H9 (cell line): ENCODE data around the gene GRIP2. TPM values are rescaled to one million over a fixed set of nuclear protein-coding genes. Genes with fewer than 3 reads are reported as not detected.

Experiments
- DNase-seq: peaks from one replicate; pipeline ENCODE4 v3.0.0-alpha.2; 2017
- H2AFZ ChIP-seq: one replicate; pipeline ENCODE4 v1.6.1; 2013; ENCODE audit warnings: mild to moderate bottlenecking, low read length, control low read depth, moderate library complexity
- H2AK5ac ChIP-seq: 2 replicates; pipeline ENCODE4 v1.6.1; 2013; ENCODE audit warnings: low read length, control low read depth, mixed read lengths; ENCODE audit not compliant: insufficient read length
- H2BK120ac ChIP-seq: one replicate; pipeline ENCODE4 v1.6.1; 2013; ENCODE audit warnings: low read depth, mild to moderate bottlenecking, low read length, control low read depth, inconsistent platforms; ENCODE audit not compliant: poor library complexity, severe bottlenecking
- H2BK12ac ChIP-seq: 2 replicates; pipeline ENCODE4 v1.6.1; 2013; ENCODE audit warnings: low read length, control low read depth, mixed read lengths, low read depth; ENCODE audit not compliant: insufficient read length
- H2BK15ac ChIP-seq: 2 replicates; pipeline ENCODE4 v1.6.1; 2013; ENCODE audit warnings: low read depth, low read length, control low read depth
- H2BK20ac ChIP-seq: one replicate; pipeline ENCODE4 v1.6.1; 2013; ENCODE audit warnings: low read depth, mild to moderate bottlenecking, low read length, control low read depth, inconsistent platforms; ENCODE audit not compliant: poor library complexity, severe bottlenecking
- H2BK5ac ChIP-seq: 2 replicates; pipeline ENCODE4 v1.6.1; 2013; ENCODE audit warnings: low read length, control low read depth, mixed read lengths; ENCODE audit not compliant: insufficient read length
- H3K14ac ChIP-seq: 2 replicates; pipeline ENCODE4 v1.6.1; 2013; ENCODE audit warnings: low read length, control low read depth; ENCODE audit not compliant: insufficient read depth
- H3K18ac ChIP-seq: 2 replicates; pipeline ENCODE4 v1.6.1; 2013; ENCODE audit warnings: low read depth, mild to moderate bottlenecking, mixed read lengths, low read length, control low read depth; ENCODE audit not compliant: insufficient read length
- H3K23ac ChIP-seq: 2 replicates; pipeline ENCODE4 v1.6.1; 2013; ENCODE audit warnings: low read length, control low read depth, mixed read lengths, low read depth; ENCODE audit not compliant: insufficient read length
- H3K23me2 ChIP-seq: 2 replicates; pipeline ENCODE4 v1.6.1; 2013; ENCODE audit warnings: low read depth, mild to moderate bottlenecking, mixed read lengths, low read length, control low read depth; ENCODE audit not compliant: insufficient read length, poor library complexity, severe bottlenecking
- H3K27ac ChIP-seq: 2 replicates; pipeline ENCODE4 v1.5.1; 2013; ENCODE audit warnings: low read length, control low read depth, mixed read lengths, low read depth; ENCODE audit not compliant: insufficient read length
- H3K27me3 ChIP-seq: 2 replicates; pipeline ENCODE4 v1.6.1; 2013; ENCODE audit warnings: low read length, control low read depth, inconsistent platforms; ENCODE audit not compliant: insufficient read depth
- H3K4ac ChIP-seq: 2 replicates; pipeline ENCODE4 v1.6.1; 2013; ENCODE audit warnings: low read depth, mild to moderate bottlenecking, control low read depth, inconsistent platforms, low read length, moderate library complexity
- H3K4me1 ChIP-seq: 2 replicates; pipeline ENCODE4 v1.6.1; 2013; ENCODE audit warnings: low read length, control low read depth, inconsistent platforms; ENCODE audit not compliant: insufficient read depth
- H3K4me2 ChIP-seq: 2 replicates; pipeline ENCODE4 v1.6.1; 2013; ENCODE audit warnings: low read length, control low read depth, mixed read lengths; ENCODE audit not compliant: insufficient read length, insufficient read depth
- H3K56ac ChIP-seq: 2 replicates; pipeline ENCODE4 v1.6.1; 2013; ENCODE audit warnings: low read depth, mild to moderate bottlenecking, mixed read lengths, low read length, control low read depth; ENCODE audit not compliant: insufficient read length
- H3K79me1 ChIP-seq: 2 replicates; pipeline ENCODE4 v1.6.1; 2013; ENCODE audit warnings: low read depth, mild to moderate bottlenecking, moderate library complexity, low read length, control low read depth, inconsistent platforms; ENCODE audit not compliant: insufficient read depth, poor library complexity, severe bottlenecking
- H3K79me2 ChIP-seq: 2 replicates; pipeline ENCODE4 v1.6.1; 2013; ENCODE audit warnings: low read length, control low read depth, inconsistent platforms; ENCODE audit not compliant: insufficient read depth
- H3K9ac ChIP-seq: 2 replicates; pipeline ENCODE4 v1.6.1; 2013; ENCODE audit warnings: low read length, control low read depth, mixed read lengths; ENCODE audit not compliant: insufficient read length; ENCODE audit errors: extremely low read depth
- H3K9me3 ChIP-seq: one replicate; pipeline ENCODE4 v1.6.1; 2013; ENCODE audit warnings: low read depth, low read length, inconsistent platforms; ENCODE audit not compliant: control insufficient read depth
- H3T11ph ChIP-seq: one replicate; pipeline ENCODE4 v1.6.1; 2013; ENCODE audit warnings: mild to moderate bottlenecking, low read length, control low read depth, inconsistent platforms
- H4K20me1 ChIP-seq: one replicate; pipeline ENCODE4 v1.6.1; 2013; ENCODE audit not compliant: control insufficient read depth, insufficient read length, insufficient read depth
- H4K5ac ChIP-seq: 2 replicates; pipeline ENCODE4 v1.6.1; 2013; ENCODE audit warnings: low read depth, mild to moderate bottlenecking, mixed read lengths, low read length, control low read depth; ENCODE audit not compliant: insufficient read length
- H4K8ac ChIP-seq: replicated peaks from 2 replicates; pipeline ENCODE4 v1.6.1; 2013; ENCODE audit warnings: low read length, control low read depth, mixed read lengths, low read depth; ENCODE audit not compliant: insufficient read length
- H4K91ac ChIP-seq: 2 replicates; pipeline ENCODE4 v1.6.1; 2013; ENCODE audit warnings: low read depth, mild to moderate bottlenecking, moderate library complexity, mixed read lengths, low read length, control low read depth; ENCODE audit not compliant: insufficient read length
- H3K27ac Mint-ChIP-seq, 3 experiments: 2 replicates in 2 of 3; 3 replicates in 1 of 3; pipeline ENCODE4 v1.8.0; 2020 to 2021; ENCODE audit warnings: mixed read lengths in 3 of 3, mild to moderate bottlenecking in 1 of 3, moderate library complexity in 1 of 3
- H3K27me3 Mint-ChIP-seq: 2 replicates; pipeline ENCODE4 v1.8.0; 2021; ENCODE audit warnings: low read depth, mild to moderate bottlenecking, moderate library complexity, mixed read lengths
- H3K36me3 Mint-ChIP-seq, 3 experiments: 2 replicates in 2 of 3; 3 replicates in 1 of 3; pipeline ENCODE4 v1.8.0; 2020 to 2021; ENCODE audit warnings: low read depth in 3 of 3, mixed read lengths in 3 of 3; ENCODE audit not compliant: insufficient read depth in 1 of 3
- H3K4me1 Mint-ChIP-seq, 2 experiments: 2 replicates each; pipeline ENCODE4 v1.8.0; 2020; ENCODE audit warnings: mixed read lengths in 2 of 2
- H3K4me3 Mint-ChIP-seq, 2 experiments: 2 replicates in 1 of 2; 3 replicates in 1 of 2; pipeline ENCODE4 v1.8.0; 2020 to 2021; ENCODE audit warnings: mild to moderate bottlenecking in 2 of 2, mixed read lengths in 2 of 2, moderate library complexity in 1 of 2
- H3K9me3 Mint-ChIP-seq, 2 experiments: 2 replicates in 1 of 2; 3 replicates in 1 of 2; pipeline ENCODE4 v1.8.0; 2020; ENCODE audit warnings: mild to moderate bottlenecking in 2 of 2, mixed read lengths in 2 of 2, moderate library complexity in 1 of 2
- WGBS: extraction: QIAGEN DNeasy Blood & Tissue Kit; methylation state at CpG from one replicate; pipeline ENCODE4 v1.1.7; 2013; ENCODE audit warnings: missing lambda C conversion rate, low lambda C conversion rate, mixed read lengths; ENCODE audit not compliant: insufficient read length; ENCODE audit errors: extremely low coverage; 5-methylcytosine and 5-hydroxymethylcytosine counted together
- total RNA-seq: library from RNA; stranded (reverse); gene quantifications from 2 replicates; pipeline ENCODE4 v1.2.1, GENCODE V29; 2021
- TF ChIP-seq, protein P1 (sequence below): fragments of 200-600 bp; sonication (generic); conservative IDR thresholded peaks from 3 replicates; pipeline ENCODE4 v1.8.0; 2021; ENCODE audit warnings: antibody characterized with exemption, mild to moderate bottlenecking

The GRIP2 gene
- total RNA-seq, 1 experiment from 2014 or later, result 3.1 TPM

DNA sequence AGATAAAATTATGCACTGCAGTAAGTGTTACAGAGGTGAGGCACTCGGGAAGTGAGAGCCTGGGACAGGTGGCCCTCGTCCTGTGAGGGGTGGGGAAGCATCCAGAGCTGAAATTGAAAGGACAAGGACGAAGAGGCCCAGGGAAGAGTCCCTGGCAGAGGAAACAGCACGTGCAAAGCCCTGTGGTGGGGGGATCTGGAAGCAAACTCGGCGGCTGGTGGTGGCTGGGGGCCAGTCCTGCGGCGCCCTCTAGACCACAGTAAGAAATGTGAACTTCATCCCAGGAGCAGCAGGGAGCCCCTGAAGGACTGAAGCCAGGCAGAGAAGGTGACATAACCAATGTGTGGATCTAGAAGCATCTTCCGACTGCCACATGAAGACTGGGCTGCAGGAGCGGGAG lies 42.8 kb downstream of the GRIP2 start:
- TF ChIP-seq, protein P1, sequence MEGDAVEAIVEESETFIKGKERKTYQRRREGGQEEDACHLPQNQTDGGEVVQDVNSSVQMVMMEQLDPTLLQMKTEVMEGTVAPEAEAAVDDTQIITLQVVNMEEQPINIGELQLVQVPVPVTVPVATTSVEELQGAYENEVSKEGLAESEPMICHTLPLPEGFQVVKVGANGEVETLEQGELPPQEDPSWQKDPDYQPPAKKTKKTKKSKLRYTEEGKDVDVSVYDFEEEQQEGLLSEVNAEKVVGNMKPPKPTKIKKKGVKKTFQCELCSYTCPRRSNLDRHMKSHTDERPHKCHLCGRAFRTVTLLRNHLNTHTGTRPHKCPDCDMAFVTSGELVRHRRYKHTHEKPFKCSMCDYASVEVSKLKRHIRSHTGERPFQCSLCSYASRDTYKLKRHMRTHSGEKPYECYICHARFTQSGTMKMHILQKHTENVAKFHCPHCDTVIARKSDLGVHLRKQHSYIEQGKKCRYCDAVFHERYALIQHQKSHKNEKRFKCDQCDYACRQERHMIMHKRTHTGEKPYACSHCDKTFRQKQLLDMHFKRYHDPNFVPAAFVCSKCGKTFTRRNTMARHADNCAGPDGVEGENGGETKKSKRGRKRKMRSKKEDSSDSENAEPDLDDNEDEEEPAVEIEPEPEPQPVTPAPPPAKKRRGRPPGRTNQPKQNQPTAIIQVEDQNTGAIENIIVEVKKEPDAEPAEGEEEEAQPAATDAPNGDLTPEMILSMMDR, result peak; percentile 58
- no peak overlapping the region for H3K27ac ChIP-seq
- H2AFZ ChIP-seq, result no peak overlapping the region
- no peak overlapping the region for H4K5ac ChIP-seq
- H2BK15ac ChIP-seq, result no peak overlapping the region
- no peaks in the 10 kb centered on the region for H3K23me2 ChIP-seq
- H3K9ac ChIP-seq, result no peak overlapping the region
- Mint-ChIP-seq H3K9me3 (peaks cover 4 to 10% of the 10 kb centered on the region in 2 experiments; a peak in 4 of 5 replicates), H3K36me3 (no peaks in the 10 kb centered on the region), H3K27ac (peak overlapping the region in 1 of 3 experiments; percentile 5; a peak in 2 of 7 replicates), H3K4me1 (peaks cover 6% of the 10 kb centered on the region in 2 experiments), H3K4me3 (no peak overlapping the region), H3K27me3 (peaks cover 18% of the 10 kb centered on the region)
- no peak overlapping the region for H3K18ac ChIP-seq
- no peak overlapping the region for H3K4me2 ChIP-seq
- H4K8ac ChIP-seq, result no peak overlapping the region
- no peaks in the 10 kb centered on the region for H3K9me3 ChIP-seq
- H4K20me1 ChIP-seq, result no peaks in the 10 kb centered on the region
- no peaks in the 10 kb centered on the region for H3K4me1 ChIP-seq
- no CpG with 5 or more reads among the region's 10 CpGs for WGBS
- no peaks in the 10 kb centered on the region for H3K79me2 ChIP-seq
- no peak overlapping the region for H2BK12ac ChIP-seq
- no peak overlapping the region for H2AK5ac ChIP-seq
- H3K56ac ChIP-seq, result no peak overlapping the region
- peak; percentile 69 for DNase-seq
- no peak overlapping the region for H4K91ac ChIP-seq
- H3K4ac ChIP-seq, result no peak overlapping the region
- no peaks in the 10 kb centered on the region for H3K79me1 ChIP-seq
- no peak overlapping the region for H2BK20ac ChIP-seq
- H2BK120ac ChIP-seq, result no peak overlapping the region
- H3T11ph ChIP-seq, result no peak overlapping the region
- H3K14ac ChIP-seq, result no peak overlapping the region
- no peak overlapping the region for H2BK5ac ChIP-seq
- H3K23ac ChIP-seq, result no peak overlapping the region
- no peaks in the 10 kb centered on the region for H3K27me3 ChIP-seq
